ENCODE data around the gene KIAA1958. TPM values are rescaled to one million over a fixed set of nuclear protein-coding genes. Genes with fewer than 3 reads are reported as not detected.

The KIAA1958 gene
- polyA plus RNA-seq, 2 of the 4 experiments (the other 2 are of a cell fraction) = 2.2 to 3.7 TPM

GRCh38 chr9:112618385-112619009 is 131.9 kb downstream of the KIAA1958 start:
- FAIRE-seq (no peak), DNase-seq (ENCODE audit: low read depth in 1 of 2, low spot score in 1 of 2) (no peak), ATAC-seq (no peak)
- POLR2A ChIA-PET = no interaction called here
- no peak overlapping the region for H3K4me3 ChIP-seq
- no peak overlapping the region for H3K4me2 ChIP-seq
- H3K9me3 ChIP-seq = no peaks in the 10 kb centered on the region
- 93% methylated on average over 21 of the region's 21 CpGs for WGBS (ENCODE audit: missing lambda C conversion rate)
- no peak overlapping the region for H3K27ac ChIP-seq
- CTCF ChIA-PET = interaction anchor here (1.2 kb wide), 1 partner anchor 31 kb away, joined by 3 read pairs; no protein-coding TSS in a partner anchor
- no peak for TF ChIP-seq POLR2A (IDR thresholded peaks at IDR 0.05; ENCODE audit: low read length)
- TF ChIP-seq CHD2 (IDR thresholded peaks at IDR 0.05; ENCODE audit: low read length, partially characterized antibody) = no peak
- TF ChIP-seq TFCP2L1 (CRISPR knock-in tag; IDR thresholded peaks at IDR 0.05) = no peak
- TF ChIP-seq ZC3H11A (IDR thresholded peaks at IDR 0.05) = no peak
- no peak for TF ChIP-seq FOSB (CRISPR knock-in tag; IDR thresholded peaks at IDR 0.05)
- no peak for TF ChIP-seq MAX (IDR thresholded peaks at IDR 0.05)
- TF ChIP-seq BCL3 (IDR thresholded peaks at IDR 0.05) = no peak
- no peak for TF ChIP-seq HOXB13 (CRISPR knock-in tag; IDR thresholded peaks at IDR 0.05; ENCODE audit: low read depth)
- no peak for TF ChIP-seq CBX8 (IDR thresholded peaks at IDR 0.05)
- H3K4me1 ChIP-seq = no peaks in the 10 kb centered on the region

GRCh38 chr9:112620388-112620787 is 133.8 kb downstream of the KIAA1958 start:
- ChIA-PET CTCF (no interaction called here), POLR2A (no interaction called here)
- TF ChIP-seq CBX8 (IDR thresholded peaks at IDR 0.05) = no peak
- TF ChIP-seq HOXB13 (CRISPR knock-in tag; IDR thresholded peaks at IDR 0.05; ENCODE audit: low read depth) = no peak
- no peak for TF ChIP-seq ESRRA (IDR thresholded peaks at IDR 0.05; ENCODE audit: borderline replicate concordance, low read length)
- no peak for TF ChIP-seq KDM1A (IDR thresholded peaks at IDR 0.05; ENCODE audit: low read depth)
- no peak for TF ChIP-seq REST (IDR thresholded peaks at IDR 0.05)
- TF ChIP-seq FOSL2 (IDR thresholded peaks at IDR 0.05) = no peak
- TF ChIP-seq FOSL2 (CRISPR knock-in tag; IDR thresholded peaks at IDR 0.05) = no peak
- TF ChIP-seq RCOR1 (IDR thresholded peaks at IDR 0.05; ENCODE audit: low read depth, low read length) = no peak
- Histone ChIP-seq H3K9me3 (no peaks in the 10 kb centered on the region), H3K4me2 (no peak overlapping the region), H3K4me3 (no peak overlapping the region), H3K27ac (no peak overlapping the region), H3K4me1 (no peaks in the 10 kb centered on the region)
- ATAC-seq = no peak
- 85% methylated on average over 2 of the region's 2 CpGs for WGBS (ENCODE audit: missing lambda C conversion rate)
- no peak for DNase-seq (ENCODE audit: low read depth in 1 of 2, low spot score in 1 of 2)
- no peak for FAIRE-seq

- ChIA-PET CTCF (no interaction called here), POLR2A (no interaction called here)
- no peak for DNase-seq (ENCODE audit: low read depth in 1 of 2, low spot score in 1 of 2)
- Histone ChIP-seq H3K4me2 (no peak overlapping the region), H3K4me1 (no peaks in the 10 kb centered on the region), H3K9me3 (no peaks in the 10 kb centered on the region), H3K4me3 (no peak overlapping the region), H3K27ac (no peak overlapping the region)
- no peak for ATAC-seq
- TF ChIP-seq JUN (IDR thresholded peaks at IDR 0.05) (no peak), MAZ (IDR thresholded peaks at IDR 0.05; ENCODE audit: borderline replicate concordance, low read depth, low read length) (no peak), EHMT2 (IDR thresholded peaks at IDR 0.05; ENCODE audit: low read depth) (no peak)
- 65% methylated on average over 3 of the region's 3 CpGs for WGBS (ENCODE audit: missing lambda C conversion rate)
- no peak for FAIRE-seq
Measured at GRCh38 chr9:112621018-112621655, 134.5 kb downstream of the KIAA1958 start.
